Stimulated activated CD8-positive, alpha-beta memory T cell treated with anti-CD3 and anti-CD28 coated beads, Interleukin-4, amount 100 ng/mL, for 4 hours (primary cell): ENCODE data around the gene ZNF775.

Experiments used
- DNase-seq, 2 donors: peaks; one replicate each; pipeline ENCODE4 v3.0.0-alpha.2; 2020; ENCODE audit warnings: low read depth in 2 of 2, low spot score in 1 of 2

Gene ZNF775

DNA sequence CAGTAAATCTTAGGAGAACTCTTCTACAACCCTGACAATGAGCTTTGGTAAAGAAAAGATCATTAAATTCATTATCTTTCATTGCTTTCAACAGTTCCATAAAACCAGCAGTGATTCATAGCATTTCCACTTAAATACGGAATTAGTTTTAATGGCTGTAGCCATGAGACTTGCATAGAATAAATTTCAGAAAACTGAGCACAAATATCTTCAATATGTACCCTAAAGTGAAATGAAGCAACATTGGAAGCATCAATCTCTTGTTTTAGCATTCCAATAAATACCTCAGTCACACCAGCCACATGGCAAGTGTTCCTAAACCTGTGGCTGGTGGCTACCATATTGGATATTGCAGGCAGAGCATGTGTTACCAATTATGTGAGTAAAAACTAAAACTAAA lies 34.1 kb upstream of the ZNF775 start:
- DNase-seq: no peak

- DNase-seq: no peak
Measured at GRCh38 chr7:150346922-150347321, 32.2 kb upstream of the ZNF775 start.

DNA sequence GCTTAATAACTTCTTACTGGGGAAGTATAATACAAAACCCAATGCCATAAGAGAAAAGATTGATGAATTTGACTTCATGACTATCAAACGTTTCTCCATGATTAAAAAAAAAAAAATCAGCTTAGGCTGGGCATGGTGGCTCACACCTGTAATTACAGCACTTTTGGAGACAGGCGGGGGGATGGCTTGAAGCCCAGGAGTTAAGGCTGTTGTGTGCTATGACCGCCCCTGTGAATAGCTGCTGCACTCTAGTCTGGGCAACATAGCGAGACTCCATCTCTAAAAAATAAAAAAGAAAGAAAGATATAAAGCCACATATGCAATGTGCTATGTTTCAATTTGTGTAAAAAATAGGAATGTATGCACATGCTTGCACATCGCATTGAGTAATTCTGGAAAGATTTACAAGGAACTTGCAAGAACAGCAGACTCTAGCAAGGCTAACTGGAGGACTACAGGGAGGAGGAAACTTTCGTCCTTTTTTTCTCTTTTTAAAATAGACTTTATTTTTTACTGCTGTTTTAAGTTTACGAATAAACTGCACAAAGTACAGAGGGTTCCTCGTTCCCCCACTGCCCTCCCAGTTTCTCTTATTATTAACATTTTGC lies 27.4 kb upstream of the ZNF775 start:
- DNase-seq: no peak

DNA sequence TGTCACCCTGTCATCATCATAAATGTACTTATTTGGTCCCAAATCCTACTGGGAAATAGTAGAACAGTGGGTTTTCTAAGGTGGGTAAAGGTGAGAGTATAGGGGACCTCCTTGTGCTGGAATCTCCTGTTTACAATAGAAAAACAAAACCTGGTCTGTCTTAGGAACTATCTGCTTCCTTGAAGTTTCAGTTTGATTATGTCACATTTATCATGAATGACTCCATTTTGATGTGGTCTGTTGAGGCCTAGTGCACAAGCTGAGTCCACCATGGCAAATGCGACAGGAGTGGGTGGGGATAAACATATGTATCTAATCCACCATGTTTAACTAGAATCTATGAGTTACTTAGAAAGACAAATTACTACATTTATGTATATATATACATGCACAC lies 23.5 kb upstream of the ZNF775 start:
- DNase-seq: no peak

- no peak for DNase-seq
Measured at GRCh38 chr7:150356265-150356897, 22.7 kb upstream of the ZNF775 start.

DNA sequence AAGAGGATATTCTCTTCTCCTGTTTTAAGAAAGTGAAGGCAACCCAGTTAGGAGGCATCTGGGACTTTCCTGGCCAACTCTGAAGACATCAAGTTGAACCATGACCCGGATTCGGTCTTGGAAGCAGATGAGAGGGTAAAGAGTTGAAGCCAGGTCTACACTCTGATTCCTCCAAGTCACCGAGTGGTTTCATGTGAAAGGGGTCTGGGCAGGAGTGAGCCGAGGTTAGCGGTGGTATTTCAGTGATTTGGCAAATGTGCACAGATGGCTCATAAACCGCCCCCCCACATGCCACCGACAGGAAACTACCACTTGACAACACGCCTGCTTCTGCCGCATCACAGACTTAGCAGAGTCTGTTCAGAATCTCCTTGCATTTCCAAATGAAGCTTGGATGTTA lies 21.9 kb upstream of the ZNF775 start:
- peak; percentile 56 to 58 for DNase-seq

DNA sequence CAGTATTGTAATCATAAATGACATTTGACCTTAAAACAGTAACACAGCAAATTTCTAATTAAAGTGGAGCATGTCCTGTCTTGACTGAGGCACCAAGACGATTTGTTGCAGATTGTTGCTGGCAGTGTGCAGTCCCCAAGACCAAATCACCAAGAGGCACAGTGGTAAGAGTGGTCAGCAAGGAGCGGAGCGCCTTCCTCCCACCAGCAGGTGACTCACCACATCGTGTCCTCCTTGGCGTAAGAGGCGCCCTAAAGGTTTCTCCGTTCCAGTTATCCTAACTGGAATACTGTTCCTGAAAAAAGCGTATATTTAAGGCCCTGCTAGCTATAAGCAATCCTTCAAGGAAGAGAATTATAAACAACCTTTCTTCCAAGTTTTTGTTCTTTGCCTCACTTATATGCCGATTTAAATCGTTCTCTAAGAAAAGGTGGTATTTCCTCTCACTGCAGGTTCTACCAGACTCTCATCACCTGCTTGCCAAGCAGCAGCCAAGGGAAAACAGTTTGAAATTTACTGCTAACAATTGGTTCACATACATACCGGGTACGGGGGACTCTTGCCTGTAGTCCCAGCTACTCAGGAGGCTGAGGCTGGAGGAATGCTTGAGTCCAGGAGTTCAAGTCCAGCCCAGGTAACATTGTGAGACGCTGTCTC lies 21.2 kb upstream of the ZNF775 start:
- no peak for DNase-seq

DNA sequence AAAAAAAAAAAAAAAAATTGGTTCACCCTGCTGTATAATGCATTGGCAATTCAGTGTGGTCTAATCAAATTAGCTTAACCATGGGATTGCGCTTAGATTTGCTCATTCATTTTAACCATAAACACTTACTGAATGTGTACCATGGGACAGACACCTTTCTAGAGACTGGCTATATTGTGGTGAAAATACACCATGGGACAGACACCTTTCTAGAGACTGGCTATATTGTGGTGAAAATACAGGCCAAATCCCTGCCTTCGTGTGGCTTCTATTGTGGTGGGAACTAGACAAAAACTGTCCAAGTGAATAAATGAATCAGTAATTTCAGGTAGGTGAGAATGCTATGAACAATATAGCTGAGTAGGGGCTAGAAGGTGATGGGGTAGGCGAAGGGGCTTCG lies 20.7 kb upstream of the ZNF775 start:
- DNase-seq: no peak

DNA sequence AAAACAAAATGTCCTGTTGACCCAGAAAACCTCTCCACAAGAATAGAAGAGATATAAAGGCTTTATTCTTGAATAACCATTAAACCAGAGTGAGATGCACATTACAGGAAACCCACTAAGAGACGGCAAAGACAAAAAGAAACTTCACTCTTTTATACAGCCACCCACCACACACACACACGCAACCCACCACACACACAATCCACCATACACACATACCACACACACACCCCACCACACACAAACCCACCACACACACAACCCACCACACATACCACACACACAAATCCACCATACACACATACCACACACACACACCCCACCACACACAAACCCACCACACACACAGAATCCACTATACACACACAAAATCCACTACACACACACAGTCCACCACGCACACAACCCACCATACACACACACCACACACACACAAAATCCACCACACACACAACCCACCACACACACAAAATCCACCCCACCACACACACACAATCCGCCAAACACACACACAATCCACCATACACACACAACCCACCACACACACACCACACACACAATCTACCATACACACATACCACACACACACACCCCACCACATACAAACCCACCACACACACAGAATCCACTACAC lies 20.0 kb upstream of the ZNF775 start:
- no peak for DNase-seq

- DNase-seq: no peak
Measured at GRCh38 chr7:150359622-150360362, 19.3 kb upstream of the ZNF775 start.

DNA sequence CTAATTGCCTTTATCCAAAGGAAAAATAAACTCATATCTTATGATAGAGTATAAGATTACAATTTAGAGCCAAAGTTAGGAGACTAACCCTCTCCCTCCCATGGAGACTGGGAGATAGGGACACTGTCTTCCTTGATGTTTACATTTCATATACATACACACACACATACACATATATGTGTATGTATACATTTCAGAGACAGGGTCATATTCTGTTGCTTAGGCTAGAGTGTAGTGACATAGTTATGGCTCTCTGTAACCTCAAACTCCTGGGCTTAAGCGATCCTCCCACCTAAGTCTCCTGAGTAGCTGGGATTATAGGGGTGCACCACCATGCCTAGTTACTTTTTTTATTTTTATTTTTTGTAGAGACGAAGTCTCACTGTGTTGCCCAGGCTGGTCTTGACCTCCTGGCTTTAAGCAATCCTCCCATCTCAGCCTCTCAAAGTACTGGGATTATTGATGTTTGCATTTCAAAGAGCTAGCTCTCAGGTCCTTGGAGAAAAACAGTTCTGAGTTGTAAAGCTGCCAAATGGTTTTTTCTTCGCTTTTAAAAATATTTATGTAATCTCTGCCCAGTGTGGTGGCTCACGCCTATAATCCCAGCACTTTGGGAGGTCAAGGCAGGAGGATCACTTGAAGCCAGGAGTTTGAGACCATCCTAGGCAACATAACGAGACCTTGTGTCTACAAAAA lies 18.6 kb upstream of the ZNF775 start:
- no peak for DNase-seq

DNA sequence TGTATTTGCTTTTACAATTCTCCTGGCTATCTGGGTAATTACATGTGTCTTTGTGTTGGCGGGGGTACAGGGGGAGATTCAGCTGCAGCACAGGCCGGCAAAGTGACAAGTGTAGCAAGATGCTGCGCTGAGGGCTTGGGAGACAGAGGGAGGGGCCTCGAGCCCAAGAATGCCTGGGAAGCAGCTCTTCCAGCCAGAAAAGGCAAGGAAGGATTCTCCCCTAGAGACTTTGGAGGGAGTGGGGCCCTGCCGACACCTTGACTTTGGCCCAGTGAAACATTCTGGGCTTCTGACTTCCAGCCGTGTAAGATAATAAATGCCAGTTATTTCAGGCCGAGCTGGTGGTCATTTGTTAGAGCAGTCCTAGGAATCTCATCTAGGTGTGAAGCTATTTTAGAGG lies 17.7 kb upstream of the ZNF775 start:
- DNase-seq: no peak

DNA sequence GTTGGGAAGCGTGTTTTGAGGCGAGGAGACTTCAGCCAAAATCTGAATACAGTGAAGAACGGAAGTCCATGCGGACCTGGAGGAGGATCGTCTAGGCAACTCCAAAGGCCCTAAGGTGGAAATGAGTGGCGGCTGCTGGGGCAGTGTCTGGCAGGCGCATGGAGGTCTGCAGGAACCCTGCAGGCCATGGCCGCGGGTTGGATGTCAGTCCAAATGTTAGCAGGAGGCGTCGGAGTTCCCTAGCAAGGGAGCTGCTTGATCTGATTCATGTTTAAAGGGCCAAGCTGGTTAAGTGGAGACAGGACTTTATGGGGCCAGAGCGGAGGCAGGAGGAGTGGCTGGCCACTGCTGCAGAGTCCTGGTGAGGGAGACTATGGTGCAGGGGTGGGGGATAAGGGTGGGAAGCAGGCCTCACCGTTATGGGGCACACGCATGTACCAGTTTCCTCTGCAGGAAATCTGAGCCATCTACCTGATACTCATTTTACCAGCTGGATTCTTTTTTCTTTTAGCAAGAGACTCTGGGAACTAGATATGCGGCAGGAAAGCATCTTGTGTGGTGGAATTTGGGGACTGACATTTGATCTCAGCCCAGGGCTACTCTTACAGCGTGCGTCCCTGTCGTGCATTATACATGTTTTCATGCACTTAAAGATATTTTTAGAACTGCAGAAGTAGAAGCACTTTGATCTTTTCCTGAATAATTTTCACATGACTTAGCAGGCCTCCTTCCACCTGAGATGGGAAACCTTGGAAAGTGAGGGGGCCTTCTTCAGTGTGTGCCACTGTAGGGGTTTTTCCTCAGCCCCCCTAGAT lies 17.1 kb upstream of the ZNF775 start:
- no peak for DNase-seq

DNA sequence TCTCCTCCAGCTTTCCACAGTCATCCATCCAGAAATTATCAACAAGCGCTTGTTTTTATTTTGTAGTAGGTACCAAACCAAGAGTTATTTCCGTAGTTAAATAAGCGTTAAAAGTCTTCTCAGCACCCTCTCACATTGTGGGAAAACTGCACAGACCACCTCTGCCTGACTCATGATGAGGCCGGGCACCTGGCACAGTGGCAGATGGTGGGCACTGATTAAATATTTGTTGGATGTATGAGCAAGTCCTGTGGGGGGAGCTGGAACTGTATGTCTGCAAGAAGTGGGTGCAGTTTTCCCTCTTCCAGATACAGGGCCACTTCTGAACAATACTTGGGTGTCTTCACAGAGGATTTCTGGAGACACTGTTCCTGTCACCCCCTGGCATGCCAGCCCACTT lies 15.8 kb upstream of the ZNF775 start:
- no peak for DNase-seq

GRCh38 chr7:150363872-150364271 lies 15.3 kb upstream of the ZNF775 start:
- no peak for DNase-seq

GRCh38 chr7:150365194-150365593 lies 13.9 kb upstream of the ZNF775 start:
- no peak for DNase-seq

DNA sequence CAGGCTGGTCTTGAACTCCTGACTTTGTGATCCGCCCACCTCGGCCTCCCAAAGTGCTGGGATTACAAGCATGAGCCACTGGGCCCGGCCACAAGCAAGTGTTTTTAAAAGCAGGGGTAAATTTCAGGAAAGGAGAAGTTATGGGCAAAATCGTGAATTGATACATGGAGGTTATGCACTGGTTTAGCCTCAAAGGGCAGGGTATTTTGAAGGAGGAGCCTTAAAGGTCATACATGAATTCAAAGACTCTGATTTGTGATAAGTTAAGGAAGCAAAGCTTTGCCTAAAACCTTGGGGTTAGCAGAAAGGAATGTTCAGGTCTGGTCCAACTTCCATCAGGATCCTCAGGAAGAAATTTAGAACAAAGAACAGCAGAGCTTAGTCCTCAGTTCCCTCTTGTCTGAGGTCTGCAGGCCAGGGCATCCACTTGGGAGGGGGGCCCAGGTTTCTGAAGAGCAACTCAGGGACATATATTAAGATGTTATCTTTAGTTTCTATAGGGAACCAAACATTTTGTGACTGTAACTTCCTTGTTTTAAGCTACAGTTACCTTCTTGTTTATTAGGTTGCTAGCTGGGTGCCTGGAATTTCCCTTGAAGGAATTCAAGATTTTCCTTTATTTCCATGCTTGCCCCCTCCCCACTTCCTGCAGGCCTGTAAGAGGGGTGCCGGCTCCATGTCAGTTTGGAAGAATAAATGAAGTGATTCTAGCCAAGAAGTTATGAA lies 13.3 kb upstream of the ZNF775 start:
- DNase-seq: no peak

GRCh38 chr7:150367677-150368095 lies 11.4 kb upstream of the ZNF775 start:
- DNase-seq: no peak

DNA sequence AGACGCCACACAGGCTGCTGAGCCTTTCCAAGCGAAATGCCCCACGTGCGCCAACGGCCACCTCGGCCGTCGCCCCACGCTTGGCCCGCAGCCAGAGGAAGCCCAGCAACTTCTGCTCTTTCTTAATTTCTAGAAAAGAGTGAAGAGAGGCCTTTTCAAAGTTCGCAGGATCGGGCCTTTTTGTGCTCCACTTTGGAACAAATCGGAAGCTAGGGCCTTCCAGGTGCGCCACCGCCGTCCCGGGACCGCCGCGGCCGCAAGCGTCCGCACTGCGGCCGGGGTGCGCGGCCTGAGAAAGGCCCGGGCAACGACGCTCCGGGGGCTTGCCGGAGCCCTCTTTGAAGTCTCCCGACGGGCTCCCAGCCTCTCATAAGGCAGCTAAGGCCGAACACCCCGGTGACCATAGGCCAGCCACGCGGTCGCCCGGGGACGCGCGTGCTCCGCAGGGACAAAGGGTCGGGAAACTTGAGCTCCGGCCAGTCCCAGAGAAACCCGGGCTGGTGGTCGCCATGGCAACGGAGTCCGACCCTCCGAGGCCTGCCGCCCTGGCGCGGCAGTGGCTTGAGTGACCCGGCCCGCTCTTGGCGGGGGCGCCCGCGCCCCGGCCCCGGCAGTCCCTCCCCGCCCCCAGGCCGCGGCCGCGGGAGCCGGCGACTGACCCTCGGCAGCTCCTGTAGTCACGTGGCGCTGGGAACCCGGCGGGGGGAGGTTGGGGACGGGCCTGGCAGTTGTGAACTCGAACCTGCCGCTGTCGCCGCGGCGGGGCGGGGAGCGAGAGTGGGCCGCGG lies 10.8 kb upstream of the ZNF775 start, which contains the start of gene REPIN1:
Gene REPIN1 (plus strand): TSS at position 727 of the 788 bp plus-strand sequence. CDS start 890 bp downstream, outside the sequence.
- DNase-seq: peak; percentile 64 to 71
